Measurements from ENCODE around the gene SORCS2. TPM values are rescaled to one million over a fixed set of nuclear protein-coding genes. Genes with fewer than 3 reads are reported as not detected.

SORCS2 gene
- total RNA-seq, 1 donor from 2014 or later = 10.9 TPM

DNA sequence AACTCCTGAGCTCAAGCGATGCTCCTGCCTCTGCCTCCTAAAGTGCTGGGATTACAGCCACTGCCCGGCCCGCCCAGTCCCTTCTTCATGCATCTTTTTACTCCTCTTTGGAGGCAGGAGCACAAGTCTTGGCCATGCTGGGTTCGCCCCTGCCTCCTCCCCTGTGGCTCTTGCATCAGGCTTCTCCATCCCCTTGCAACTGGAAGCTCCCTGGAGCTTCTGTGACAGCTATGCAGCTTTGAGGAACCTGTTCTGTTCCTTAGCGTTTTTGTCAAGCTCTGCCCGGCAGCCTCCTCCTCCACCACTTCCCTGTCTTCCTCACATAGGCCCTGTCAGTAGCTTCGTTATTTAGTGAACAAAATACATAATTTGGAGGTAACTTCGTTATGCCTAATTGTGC lies 168.5 kb downstream of the SORCS2 start:
- Mint-ChIP-seq H3K4me3 (ENCODE audit: unreplicated experiment) (no peak overlapping the region), H3K36me3 (ENCODE audit: low read depth) (no peaks in the 10 kb centered on the region), H3K27me3 (ENCODE audit: low read depth) (peaks cover 12% of the 10 kb centered on the region), H3K27ac (ENCODE audit: unreplicated experiment) (peak overlapping the region; percentile 55), H3K4me1 (ENCODE audit: low read depth) (peaks cover 25% of the 10 kb centered on the region), H3K9me3 (ENCODE audit: low read depth) (no peaks in the 10 kb centered on the region)
- TF ChIP-seq, protein P1, sequence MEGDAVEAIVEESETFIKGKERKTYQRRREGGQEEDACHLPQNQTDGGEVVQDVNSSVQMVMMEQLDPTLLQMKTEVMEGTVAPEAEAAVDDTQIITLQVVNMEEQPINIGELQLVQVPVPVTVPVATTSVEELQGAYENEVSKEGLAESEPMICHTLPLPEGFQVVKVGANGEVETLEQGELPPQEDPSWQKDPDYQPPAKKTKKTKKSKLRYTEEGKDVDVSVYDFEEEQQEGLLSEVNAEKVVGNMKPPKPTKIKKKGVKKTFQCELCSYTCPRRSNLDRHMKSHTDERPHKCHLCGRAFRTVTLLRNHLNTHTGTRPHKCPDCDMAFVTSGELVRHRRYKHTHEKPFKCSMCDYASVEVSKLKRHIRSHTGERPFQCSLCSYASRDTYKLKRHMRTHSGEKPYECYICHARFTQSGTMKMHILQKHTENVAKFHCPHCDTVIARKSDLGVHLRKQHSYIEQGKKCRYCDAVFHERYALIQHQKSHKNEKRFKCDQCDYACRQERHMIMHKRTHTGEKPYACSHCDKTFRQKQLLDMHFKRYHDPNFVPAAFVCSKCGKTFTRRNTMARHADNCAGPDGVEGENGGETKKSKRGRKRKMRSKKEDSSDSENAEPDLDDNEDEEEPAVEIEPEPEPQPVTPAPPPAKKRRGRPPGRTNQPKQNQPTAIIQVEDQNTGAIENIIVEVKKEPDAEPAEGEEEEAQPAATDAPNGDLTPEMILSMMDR (IDR thresholded peaks at IDR 0.05) = no peak
- peak; percentile 67 for DNase-seq (ENCODE audit: low spot score)

DNA sequence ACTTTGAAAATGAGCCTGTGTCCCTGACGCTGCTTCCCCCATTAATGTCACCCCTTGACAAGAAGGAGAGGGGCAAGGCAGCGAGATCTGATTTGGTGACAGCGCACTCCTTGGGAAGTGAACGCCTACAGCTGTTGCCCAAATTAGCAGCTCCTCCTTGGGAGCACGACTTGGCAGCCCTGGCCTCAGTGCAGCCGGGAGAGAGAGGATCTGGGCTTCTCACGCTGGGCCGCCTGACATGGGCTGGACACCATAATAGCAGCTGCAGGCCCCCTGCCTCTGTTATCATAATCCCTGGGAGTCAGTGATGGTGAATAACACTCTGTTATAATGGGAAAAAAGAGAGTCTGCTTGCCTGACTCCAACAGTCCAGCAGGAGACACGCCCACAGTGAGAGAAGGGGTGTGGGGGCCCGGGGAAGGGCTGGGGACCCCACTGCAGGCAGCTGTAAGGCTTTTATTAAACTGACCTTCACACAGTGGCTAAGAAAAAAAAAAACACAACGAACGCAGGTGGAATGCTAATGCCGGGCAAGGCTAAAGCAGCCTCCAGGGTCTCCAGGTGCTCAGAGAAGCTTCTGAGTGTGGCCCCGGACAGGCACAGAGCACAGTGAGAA lies 169.1 kb downstream of the SORCS2 start:
- no peak overlapping the region for H3K4me3 Mint-ChIP-seq (ENCODE audit: unreplicated experiment)

DNA sequence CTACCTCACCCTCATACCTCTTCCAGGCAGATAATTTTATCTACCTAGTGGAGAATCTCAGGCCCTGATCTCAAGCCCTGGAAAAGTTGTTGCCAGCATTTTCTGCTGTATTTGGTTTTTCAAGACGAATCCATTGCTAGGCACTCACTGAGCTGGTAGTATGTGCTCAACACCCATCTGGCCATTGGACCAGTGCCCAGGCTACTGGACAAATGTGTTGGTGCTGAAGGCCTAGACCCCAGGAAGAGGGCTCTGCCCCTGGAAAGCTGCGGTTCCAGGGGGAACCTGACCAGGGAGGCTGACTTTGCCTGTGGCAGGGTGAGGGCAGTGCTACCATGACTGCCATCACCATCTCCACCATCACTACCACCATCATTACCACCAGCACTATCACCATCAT lies 170.0 kb downstream of the SORCS2 start:
- peaks cover 35% of the 10 kb centered on the region for H3K4me1 Mint-ChIP-seq (ENCODE audit: low read depth)
- H3K9me3 Mint-ChIP-seq (ENCODE audit: low read depth) = no peaks in the 10 kb centered on the region
- TF ChIP-seq, protein P1 (IDR thresholded peaks at IDR 0.05) = no peak
- no peaks in the 10 kb centered on the region for H3K36me3 Mint-ChIP-seq (ENCODE audit: low read depth)
- H3K4me3 Mint-ChIP-seq (ENCODE audit: unreplicated experiment) = no peak overlapping the region
- H3K27ac Mint-ChIP-seq (ENCODE audit: unreplicated experiment) = no peak overlapping the region
- peak; percentile 43 for DNase-seq (ENCODE audit: low spot score)
- H3K27me3 Mint-ChIP-seq (ENCODE audit: low read depth) = peaks cover 11% of the 10 kb centered on the region

More for the DNA sequence above, 169.1 kb downstream of the SORCS2 start:
- Mint-ChIP-seq H3K4me1 (ENCODE audit: low read depth) (peaks cover 30% of the 10 kb centered on the region), H3K27me3 (ENCODE audit: low read depth) (peaks cover 7% of the 10 kb centered on the region), H3K36me3 (ENCODE audit: low read depth) (no peaks in the 10 kb centered on the region), H3K27ac (ENCODE audit: unreplicated experiment) (no peak overlapping the region), H3K9me3 (ENCODE audit: low read depth) (no peaks in the 10 kb centered on the region)
- DNase-seq (ENCODE audit: low spot score) = peak; percentile 72
- TF ChIP-seq, protein P1 (IDR thresholded peaks at IDR 0.05) = no peak

DNA sequence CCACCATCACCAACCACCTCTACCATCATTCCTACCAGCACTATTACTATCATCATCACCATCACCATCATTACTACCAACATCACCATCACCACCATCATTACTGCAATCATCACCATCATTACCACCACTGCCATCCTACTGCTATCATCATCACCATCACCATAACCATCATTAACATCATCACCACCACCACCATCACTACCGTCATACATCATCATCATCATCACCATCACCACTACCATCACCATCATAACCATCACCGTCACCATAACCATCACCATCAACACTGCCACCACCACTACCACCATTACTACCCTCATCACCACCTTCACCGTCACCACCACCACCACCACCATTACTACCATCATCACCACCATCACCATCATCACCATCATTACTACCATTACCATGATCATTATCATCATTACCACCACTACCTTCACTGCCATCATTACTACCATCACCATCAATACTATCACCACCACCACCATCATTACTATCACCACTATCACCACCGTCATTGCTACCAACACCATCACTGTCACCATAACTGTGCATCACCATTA lies 170.6 kb downstream of the SORCS2 start:
- Mint-ChIP-seq H3K4me3 (ENCODE audit: unreplicated experiment) (no peak overlapping the region), H3K9me3 (ENCODE audit: low read depth) (no peaks in the 10 kb centered on the region), H3K36me3 (ENCODE audit: low read depth) (no peaks in the 10 kb centered on the region), H3K27ac (ENCODE audit: unreplicated experiment) (no peak overlapping the region), H3K4me1 (ENCODE audit: low read depth) (peaks cover 35% of the 10 kb centered on the region), H3K27me3 (ENCODE audit: low read depth) (peaks cover 11% of the 10 kb centered on the region)
- no peak for DNase-seq (ENCODE audit: low spot score)
- TF ChIP-seq, protein P1 (IDR thresholded peaks at IDR 0.05) = no peak

DNA sequence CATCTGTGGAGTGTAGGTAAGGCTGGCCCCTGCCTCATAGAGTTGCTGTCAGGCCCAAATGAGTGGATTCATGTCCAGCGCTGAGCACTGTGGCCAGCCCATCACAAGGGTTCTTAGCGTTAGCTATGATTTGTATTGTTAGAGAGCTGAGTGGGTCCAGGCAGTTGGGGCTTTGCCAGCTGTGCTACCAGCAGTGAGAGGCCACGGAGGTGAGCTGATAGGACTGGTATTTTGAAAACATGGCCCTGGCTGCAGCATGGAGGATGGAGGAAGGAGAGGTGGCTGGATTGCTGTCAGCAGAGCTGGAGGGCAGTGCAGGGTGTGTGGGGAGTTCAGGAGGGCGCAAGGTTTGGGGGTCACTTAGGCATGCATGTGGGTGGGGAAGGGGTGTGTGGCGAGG lies 172.6 kb downstream of the SORCS2 start:
- H3K27ac Mint-ChIP-seq (ENCODE audit: unreplicated experiment) = no peak overlapping the region
- TF ChIP-seq, protein P1 (IDR thresholded peaks at IDR 0.05) = no peak
- no peak overlapping the region for H3K4me3 Mint-ChIP-seq (ENCODE audit: unreplicated experiment)
- no peaks in the 10 kb centered on the region for H3K9me3 Mint-ChIP-seq (ENCODE audit: low read depth)
- H3K4me1 Mint-ChIP-seq (ENCODE audit: low read depth) = peaks cover 29% of the 10 kb centered on the region
- no peak for DNase-seq (ENCODE audit: low spot score)
- H3K36me3 Mint-ChIP-seq (ENCODE audit: low read depth) = no peaks in the 10 kb centered on the region
- peaks cover 11% of the 10 kb centered on the region for H3K27me3 Mint-ChIP-seq (ENCODE audit: low read depth)

Measured in chondrocyte (in vitro differentiated cells).